ENCODE measurements around the gene LMO2. TPM values are rescaled to one million over a fixed set of nuclear protein-coding genes. Genes with fewer than 3 reads are reported as not detected.

Gene LMO2
- total RNA-seq, 1 experiment from 2014 or later, result 0.33 TPM

- no CpG with 5 or more reads among the region's 4 CpGs for WGBS (ENCODE audit: extremely low coverage, insufficient read length, low lambda C conversion rate)
- Histone ChIP-seq H2BK20ac (ENCODE audit: low read depth, low read length, poor library complexity, severe bottlenecking) (no peak overlapping the region), H3K27ac (ENCODE audit: insufficient read length, low read depth, low read length) (no peak overlapping the region), H3K18ac (ENCODE audit: insufficient read length, low read depth, low read length) (no peak overlapping the region), H2BK5ac (ENCODE audit: insufficient read length, low read length) (no peak overlapping the region), H3K9me3 (ENCODE audit: control insufficient read depth, low read depth, low read length) (no peaks in the 10 kb centered on the region), H3K56ac (ENCODE audit: insufficient read length, low read depth, low read length) (no peak overlapping the region), H2AFZ (ENCODE audit: low read length) (no peak overlapping the region), H2BK12ac (ENCODE audit: insufficient read length, low read depth, low read length) (no peak overlapping the region), H3K27me3 (ENCODE audit: insufficient read depth, low read length) (no peaks in the 10 kb centered on the region), H4K5ac (ENCODE audit: insufficient read length, low read depth, low read length) (no peak overlapping the region), H4K91ac (ENCODE audit: insufficient read length, low read depth, low read length) (no peak overlapping the region), H4K8ac (replicated peaks; ENCODE audit: insufficient read length, low read depth, low read length) (no peak overlapping the region), H2BK120ac (ENCODE audit: low read depth, low read length, poor library complexity, severe bottlenecking) (no peak overlapping the region), H3K14ac (ENCODE audit: insufficient read depth, low read length) (no peak overlapping the region), H3K79me2 (ENCODE audit: insufficient read depth, low read length) (no peaks in the 10 kb centered on the region), H2AK5ac (ENCODE audit: insufficient read length, low read length) (no peak overlapping the region), H3K4ac (ENCODE audit: low read depth, low read length) (no peak overlapping the region), H3K23me2 (ENCODE audit: insufficient read length, low read depth, low read length, poor library complexity, severe bottlenecking) (no peaks in the 10 kb centered on the region), H2BK15ac (ENCODE audit: low read depth, low read length) (no peak overlapping the region), H3K9ac (ENCODE audit: extremely low read depth, insufficient read length, low read length) (no peak overlapping the region), H3K4me2 (ENCODE audit: insufficient read depth, insufficient read length, low read length) (no peak overlapping the region), H3T11ph (ENCODE audit: low read length) (no peak overlapping the region), H3K79me1 (ENCODE audit: insufficient read depth, low read depth, low read length, poor library complexity, severe bottlenecking) (no peaks in the 10 kb centered on the region), H3K4me1 (ENCODE audit: insufficient read depth, low read length) (no peaks in the 10 kb centered on the region), H3K23ac (ENCODE audit: insufficient read length, low read depth, low read length) (no peak overlapping the region), H4K20me1 (ENCODE audit: control insufficient read depth, insufficient read depth, insufficient read length) (no peaks in the 10 kb centered on the region)
- H3K9me3 Mint-ChIP-seq, result peaks cover 7 to 13% of the 10 kb centered on the region in 2 experiments
- H3K36me3 Mint-ChIP-seq (ENCODE audit: insufficient read depth in 1 of 3, low read depth in 3 of 3), result peaks cover 0 to 8% (median 8%) of the 10 kb centered on the region in 3 experiments; a peak in 4 of 7 replicates
- DNase-seq, result no peak
- H3K27ac Mint-ChIP-seq, result 0 out of 7 replicates have a peak overlapping the region, but pooled peaks of 1 of the 3 experiments have one; percentile 32
- no peak overlapping the region for H3K4me3 Mint-ChIP-seq
- no peak for TF ChIP-seq CTCF (conservative IDR thresholded peaks at IDR 0.05)
- H3K4me1 Mint-ChIP-seq, result peaks cover 12 to 13% of the 10 kb centered on the region in 2 experiments; a peak in 3 of 4 replicates
- H3K27me3 Mint-ChIP-seq (ENCODE audit: low read depth), result peaks cover 4% of the 10 kb centered on the region
These were observed 43.1 kb upstream of the LMO2 start for GRCh38 chr11:33935005-33935404.

All from H9 (cell line).